Naive B cell (primary cell): ENCODE data around the gene KCNJ3. TPM values are rescaled to one million over a fixed set of nuclear protein-coding genes. Genes with fewer than 3 reads are reported as not detected.

Experiments used
- ATAC-seq, 2 donors: fragments of 150-1000 bp; cut with Tn5 transposase; 2 replicates each; pipeline ENCODE4 v1.10.0; 2021; ENCODE audit warnings: low read depth in 2 of 2, mild to moderate bottlenecking in 2 of 2, moderate library complexity in 2 of 2
- DNase-seq: peaks from one replicate; pipeline ENCODE4 v3.0.0; 2022
- H3K27ac Mint-ChIP-seq, 6 donors: one replicate each; pipeline ENCODE4 v1.8.0; 2020 to 2022; ENCODE audit warnings: mild to moderate bottlenecking in 6 of 6, mixed read lengths in 6 of 6, moderate library complexity in 5 of 6, inconsistent platforms in 2 of 6
- H3K27me3 Mint-ChIP-seq, 3 donors: one replicate each; pipeline ENCODE4 v1.8.0; 2021 to 2022; ENCODE audit warnings: mixed read lengths in 3 of 3, mild to moderate bottlenecking in 1 of 3
- H3K36me3 Mint-ChIP-seq, 2 donors: one replicate each; pipeline ENCODE4 v1.8.0; 2020 to 2022; ENCODE audit warnings: mixed read lengths in 2 of 2, inconsistent platforms in 1 of 2, mild to moderate bottlenecking in 1 of 2
- H3K4me1 Mint-ChIP-seq, 3 donors: one replicate each; pipeline ENCODE4 v1.8.0; 2020 to 2022; ENCODE audit warnings: mixed read lengths in 3 of 3, inconsistent platforms in 1 of 3, mild to moderate bottlenecking in 1 of 3, moderate library complexity in 1 of 3
- H3K4me3 Mint-ChIP-seq, 8 donors: one replicate each; pipeline ENCODE4 v1.8.0; 2020 to 2022; ENCODE audit warnings: mild to moderate bottlenecking in 8 of 8, mixed read lengths in 8 of 8, moderate library complexity in 8 of 8, inconsistent platforms in 2 of 8
- H3K9me3 Mint-ChIP-seq, 7 donors: one replicate each; pipeline ENCODE4 v1.8.0; 2020 to 2022; ENCODE audit warnings: mixed read lengths in 7 of 7, mild to moderate bottlenecking in 5 of 7, inconsistent platforms in 2 of 7, moderate library complexity in 1 of 7
- polyA plus RNA-seq, 6 donors: library from polyadenylated mRNA; unstranded; fragments of 300-500 nt; fragmentation: Illumina TruSeq; gene quantifications; one replicate each; pipeline ENCODE4 v1.2.3, GENCODE V29; 2021; ENCODE audit warnings: low read depth in 6 of 6

Gene KCNJ3
- polyA plus RNA-seq, 6 donors from 2014 or later = not detected

- Mint-ChIP-seq H3K9me3 (peaks cover 2 to 8% (median 4%) of the 10 kb centered on the region in 7 donors), H3K4me3 (no peak overlapping the region), H3K27me3 (peaks cover 33 to 36% (median 34%) of the 10 kb centered on the region in 3 donors), H3K36me3 (peaks cover 0 to 11% of the 10 kb centered on the region in 2 donors), H3K4me1 (peaks cover 0 to 9% (median 4%) of the 10 kb centered on the region in 3 donors), H3K27ac (no peak overlapping the region)
- no peak for ATAC-seq
- DNase-seq = no peak
Measured at GRCh38 chr2:154694881-154695280, 3.6 kb upstream of the KCNJ3 start.

GRCh38 chr2:154696369-154696768, 2.1 kb upstream of the KCNJ3 start:
- ATAC-seq = no peak
- Mint-ChIP-seq H3K4me3 (no peak overlapping the region), H3K36me3 (peaks cover 0 to 11% of the 10 kb centered on the region in 2 donors), H3K9me3 (peaks cover under 1 to 8% (median 4%) of the 10 kb centered on the region in 7 donors), H3K27me3 (peaks cover 34 to 38% (median 37%) of the 10 kb centered on the region in 3 donors), H3K4me1 (peaks cover 0 to 9% (median 4%) of the 10 kb centered on the region in 3 donors), H3K27ac (no peak overlapping the region)
- no peak for DNase-seq

GRCh38 chr2:154696810-154697417, 1.6 kb upstream of the KCNJ3 start:
- H3K4me1 Mint-ChIP-seq = peaks cover 0 to 9% (median 4%) of the 10 kb centered on the region in 3 donors
- peak overlapping the region in 1 of 8 donors; percentile 35 for H3K4me3 Mint-ChIP-seq
- peak overlapping the region in 1 of 6 donors; percentile 12 for H3K27ac Mint-ChIP-seq
- peaks cover 0 to 8% (median 4%) of the 10 kb centered on the region in 7 donors for H3K9me3 Mint-ChIP-seq
- peaks cover 34 to 38% (median 37%) of the 10 kb centered on the region in 3 donors for H3K27me3 Mint-ChIP-seq
- DNase-seq = no peak
- ATAC-seq = no peak
- peaks cover 0 to 11% of the 10 kb centered on the region in 2 donors for H3K36me3 Mint-ChIP-seq

- peaks cover 0 to 9% (median 4%) of the 10 kb centered on the region in 3 donors for H3K4me1 Mint-ChIP-seq
- peaks cover 34 to 38% (median 37%) of the 10 kb centered on the region in 3 donors for H3K27me3 Mint-ChIP-seq
- H3K36me3 Mint-ChIP-seq = peaks cover 0 to 11% of the 10 kb centered on the region in 2 donors
- H3K4me3 Mint-ChIP-seq = peak overlapping the region in 3 of 8 donors; percentile 1 to 35 (median 11)
- no peak overlapping the region for H3K27ac Mint-ChIP-seq
- peaks cover 0 to 8% (median 4%) of the 10 kb centered on the region in 7 donors for H3K9me3 Mint-ChIP-seq
- DNase-seq (no peak), ATAC-seq (no peak)
Measured at GRCh38 chr2:154697418-154698252, 860 bp upstream of the KCNJ3 start.

GRCh38 chr2:154698721-154699574, 453 bp downstream of the KCNJ3 start:
- Mint-ChIP-seq H3K27me3 (peaks cover 34 to 38% (median 37%) of the 10 kb centered on the region in 3 donors), H3K4me3 (peak overlapping the region in 3 of 8 donors; percentile 46 to 65 (median 64))
- ATAC-seq = no peak

GRCh38 chr2:154699575-154699930, 1.1 kb downstream of the KCNJ3 start:
- peak overlapping the region in 1 of 6 donors; percentile 29 for H3K27ac Mint-ChIP-seq
- peaks cover 0 to 11% of the 10 kb centered on the region in 2 donors for H3K36me3 Mint-ChIP-seq
- peaks cover 0 to 8% (median 4%) of the 10 kb centered on the region in 7 donors for H3K9me3 Mint-ChIP-seq
- no peak for DNase-seq
- peaks cover 0 to 9% (median 4%) of the 10 kb centered on the region in 3 donors for H3K4me1 Mint-ChIP-seq
- ATAC-seq = no peak
- peaks cover 34 to 37% (median 34%) of the 10 kb centered on the region in 3 donors for H3K27me3 Mint-ChIP-seq
- H3K4me3 Mint-ChIP-seq = no peak overlapping the region

More at GRCh38 chr2:154698721-154699574, 453 bp downstream of the KCNJ3 start:
- Mint-ChIP-seq H3K27ac (no peak overlapping the region), H3K36me3 (peaks cover 0 to 11% of the 10 kb centered on the region in 2 donors), H3K4me1 (peaks cover 0 to 9% (median 4%) of the 10 kb centered on the region in 3 donors), H3K9me3 (peaks cover 0 to 8% (median 4%) of the 10 kb centered on the region in 7 donors)
- DNase-seq = no peak

GRCh38 chr2:154700136-154700535, 1.6 kb downstream of the KCNJ3 start:
- H3K27me3 Mint-ChIP-seq = peaks cover 31 to 37% (median 34%) of the 10 kb centered on the region in 3 donors
- no peak overlapping the region for H3K27ac Mint-ChIP-seq
- peaks cover 0 to 11% of the 10 kb centered on the region in 2 donors for H3K36me3 Mint-ChIP-seq
- peaks cover 0 to 9% (median 4%) of the 10 kb centered on the region in 3 donors for H3K4me1 Mint-ChIP-seq
- H3K4me3 Mint-ChIP-seq = no peak overlapping the region
- DNase-seq = no peak
- no peak for ATAC-seq
- H3K9me3 Mint-ChIP-seq = peaks cover 0 to 8% (median 4%) of the 10 kb centered on the region in 7 donors

- ATAC-seq = no peak
- Mint-ChIP-seq H3K4me3 (no peak overlapping the region), H3K4me1 (no peaks in the 10 kb centered on the region), H3K36me3 (no peaks in the 10 kb centered on the region), H3K27ac (no peak overlapping the region), H3K27me3 (peaks cover 0 to 5% (median 0%) of the 10 kb centered on the region in 3 donors), H3K9me3 (no peaks in the 10 kb centered on the region)
- no peak for DNase-seq
Measured at GRCh38 chr2:154704991-154705390, 6.5 kb downstream of the KCNJ3 start.

GRCh38 chr2:154706660-154707059, 8.2 kb downstream of the KCNJ3 start:
- H3K36me3 Mint-ChIP-seq = no peaks in the 10 kb centered on the region
- H3K27ac Mint-ChIP-seq = no peak overlapping the region
- H3K4me3 Mint-ChIP-seq = no peak overlapping the region
- no peaks in the 10 kb centered on the region for H3K27me3 Mint-ChIP-seq
- ATAC-seq (no peak), DNase-seq (no peak)
- no peaks in the 10 kb centered on the region for H3K9me3 Mint-ChIP-seq
- H3K4me1 Mint-ChIP-seq = no peaks in the 10 kb centered on the region

- Mint-ChIP-seq H3K27me3 (no peaks in the 10 kb centered on the region), H3K36me3 (no peaks in the 10 kb centered on the region), H3K4me1 (no peaks in the 10 kb centered on the region), H3K27ac (no peak overlapping the region), H3K4me3 (no peak overlapping the region), H3K9me3 (no peaks in the 10 kb centered on the region)
- DNase-seq (no peak), ATAC-seq (no peak)
Measured at GRCh38 chr2:154707994-154708575, 9.6 kb downstream of the KCNJ3 start.

- DNase-seq (no peak), ATAC-seq (no peak)
- no peaks in the 10 kb centered on the region for H3K36me3 Mint-ChIP-seq
- no peaks in the 10 kb centered on the region for H3K4me1 Mint-ChIP-seq
- H3K4me3 Mint-ChIP-seq = no peak overlapping the region
- H3K27ac Mint-ChIP-seq = no peak overlapping the region
- peaks cover 0 to 2% (median 0%) of the 10 kb centered on the region in 7 donors for H3K9me3 Mint-ChIP-seq
- H3K27me3 Mint-ChIP-seq = no peaks in the 10 kb centered on the region
Measured at GRCh38 chr2:154709215-154709614, 10.7 kb downstream of the KCNJ3 start.

GRCh38 chr2:154710078-154710477, 11.6 kb downstream of the KCNJ3 start:
- no peaks in the 10 kb centered on the region for H3K27me3 Mint-ChIP-seq
- no peak overlapping the region for H3K4me3 Mint-ChIP-seq
- no peaks in the 10 kb centered on the region for H3K4me1 Mint-ChIP-seq

GRCh38 chr2:154710685-154711084, 12.2 kb downstream of the KCNJ3 start:
- Mint-ChIP-seq H3K27ac (no peak overlapping the region), H3K4me3 (no peak overlapping the region), H3K4me1 (no peaks in the 10 kb centered on the region), H3K9me3 (peaks cover 0 to 2% (median 0%) of the 10 kb centered on the region in 7 donors), H3K27me3 (no peaks in the 10 kb centered on the region), H3K36me3 (no peaks in the 10 kb centered on the region)
- DNase-seq = no peak
- no peak for ATAC-seq

More at GRCh38 chr2:154710078-154710477, 11.6 kb downstream of the KCNJ3 start:
- DNase-seq (no peak), ATAC-seq (no peak)
- Mint-ChIP-seq H3K27ac (no peak overlapping the region), H3K9me3 (peaks cover 0 to 2% (median 0%) of the 10 kb centered on the region in 7 donors), H3K36me3 (no peaks in the 10 kb centered on the region)
